ENCODE measurements around the gene MROH2B. TPM values are rescaled to one million over a fixed set of nuclear protein-coding genes. Genes with fewer than 3 reads are reported as not detected.

The MROH2B gene
- total RNA-seq, 2 experiments from 2014 or later = not detected

DNA sequence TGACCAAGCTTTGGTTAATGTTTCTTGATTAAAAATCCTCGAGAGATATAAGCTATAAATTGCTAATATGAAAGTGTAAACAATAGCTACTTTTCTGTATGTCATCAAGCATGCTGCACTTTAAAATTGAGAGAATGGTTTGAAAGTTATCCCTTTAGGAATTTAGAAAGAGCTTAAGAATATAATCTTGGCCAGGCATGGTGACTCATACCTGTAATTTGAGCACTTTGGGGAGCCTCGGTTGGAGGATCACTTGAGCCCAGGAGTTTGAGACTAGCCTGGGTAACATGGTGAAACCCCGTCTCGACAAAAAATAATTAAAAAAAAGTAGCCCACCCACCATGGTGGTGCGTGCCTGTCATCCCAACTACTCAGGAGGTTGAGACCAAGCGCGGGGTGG lies 12.2 kb upstream of the MROH2B start:
- no peak overlapping the region for H3K4me3 ChIP-seq (ENCODE audit: low read length)
- H3K27ac ChIP-seq (ENCODE audit: low read depth in 1 of 2, low read length in 2 of 2) = no peak overlapping the region
- Mint-ChIP-seq H3K27ac (no peak overlapping the region), H3K4me1 (ENCODE audit: low read depth) (no peaks in the 10 kb centered on the region), H3K36me3 (ENCODE audit: low read depth) (no peaks in the 10 kb centered on the region), H3K4me3 (no peak overlapping the region), H3K27me3 (no peaks in the 10 kb centered on the region), H3K9me3 (peaks cover 2% of the 10 kb centered on the region)
- H3K27me3 ChIP-seq (ENCODE audit: control insufficient read depth in 1 of 2, insufficient read depth in 2 of 2, low read length in 2 of 2) = no peaks in the 10 kb centered on the region
- DNase-seq = no peak
- POLR2A ChIA-PET = no interaction called here
- no peak for ATAC-seq (ENCODE audit: poor library complexity)
- CTCF ChIA-PET = no interaction called here
- TF ChIP-seq, protein P1, sequence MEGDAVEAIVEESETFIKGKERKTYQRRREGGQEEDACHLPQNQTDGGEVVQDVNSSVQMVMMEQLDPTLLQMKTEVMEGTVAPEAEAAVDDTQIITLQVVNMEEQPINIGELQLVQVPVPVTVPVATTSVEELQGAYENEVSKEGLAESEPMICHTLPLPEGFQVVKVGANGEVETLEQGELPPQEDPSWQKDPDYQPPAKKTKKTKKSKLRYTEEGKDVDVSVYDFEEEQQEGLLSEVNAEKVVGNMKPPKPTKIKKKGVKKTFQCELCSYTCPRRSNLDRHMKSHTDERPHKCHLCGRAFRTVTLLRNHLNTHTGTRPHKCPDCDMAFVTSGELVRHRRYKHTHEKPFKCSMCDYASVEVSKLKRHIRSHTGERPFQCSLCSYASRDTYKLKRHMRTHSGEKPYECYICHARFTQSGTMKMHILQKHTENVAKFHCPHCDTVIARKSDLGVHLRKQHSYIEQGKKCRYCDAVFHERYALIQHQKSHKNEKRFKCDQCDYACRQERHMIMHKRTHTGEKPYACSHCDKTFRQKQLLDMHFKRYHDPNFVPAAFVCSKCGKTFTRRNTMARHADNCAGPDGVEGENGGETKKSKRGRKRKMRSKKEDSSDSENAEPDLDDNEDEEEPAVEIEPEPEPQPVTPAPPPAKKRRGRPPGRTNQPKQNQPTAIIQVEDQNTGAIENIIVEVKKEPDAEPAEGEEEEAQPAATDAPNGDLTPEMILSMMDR (IDR thresholded peaks at IDR 0.05) = no peak
- H3K36me3 ChIP-seq (ENCODE audit: insufficient read depth, low read length) = no peaks in the 10 kb centered on the region
- no peaks in the 10 kb centered on the region for H3K4me1 ChIP-seq (ENCODE audit: insufficient read depth, low read length)
- intact Hi-C loops (cut with DNase I, micrococcal nuclease) = no loop called here
- H3K9me3 ChIP-seq (ENCODE audit: control insufficient read depth in 1 of 2, insufficient read depth in 1 of 2, low read length in 2 of 2) = peaks cover 0 to 9% of the 10 kb centered on the region in 2 experiments

GRCh38 chr5:41071975-41072374 lies 833 bp upstream of the MROH2B start:
- POLR2A ChIA-PET = no interaction called here
- no peak overlapping the region for H3K27ac Mint-ChIP-seq

GRCh38 chr5:41067714-41068568 lies 3.2 kb downstream of the MROH2B start:
- Mint-ChIP-seq H3K9me3 (peaks cover 3% of the 10 kb centered on the region), H3K4me3 (no peak overlapping the region), H3K4me1 (ENCODE audit: low read depth) (peaks cover 4% of the 10 kb centered on the region), H3K27ac (no peak overlapping the region), H3K36me3 (ENCODE audit: low read depth) (no peaks in the 10 kb centered on the region), H3K27me3 (no peaks in the 10 kb centered on the region)
- Histone ChIP-seq H3K27ac (ENCODE audit: low read depth in 1 of 2, low read length in 2 of 2) (no peak overlapping the region), H3K36me3 (ENCODE audit: insufficient read depth, low read length) (no peaks in the 10 kb centered on the region), H3K4me3 (ENCODE audit: low read length) (no peak overlapping the region), H3K9me3 (ENCODE audit: control insufficient read depth in 1 of 2, insufficient read depth in 1 of 2, low read length in 2 of 2) (no peaks in the 10 kb centered on the region), H3K4me1 (ENCODE audit: insufficient read depth, low read length) (no peaks in the 10 kb centered on the region), H3K27me3 (ENCODE audit: control insufficient read depth in 1 of 2, insufficient read depth in 2 of 2, low read length in 2 of 2) (no peaks in the 10 kb centered on the region)
- TF ChIP-seq, protein P1 (IDR thresholded peaks at IDR 0.05) = no peak
- CTCF ChIA-PET = no interaction called here
- intact Hi-C loops (cut with DNase I, micrococcal nuclease) = no loop called here
- no peak for ATAC-seq (ENCODE audit: poor library complexity)
- DNase-seq = no peak
- POLR2A ChIA-PET = no interaction called here

More at GRCh38 chr5:41071975-41072374, 833 bp upstream of the MROH2B start:
- H3K27ac ChIP-seq (ENCODE audit: low read depth in 1 of 2, low read length in 2 of 2) = no peak overlapping the region
- no peak overlapping the region for H3K4me3 ChIP-seq (ENCODE audit: low read length)
- CTCF ChIA-PET = no interaction called here
- Mint-ChIP-seq H3K4me3 (no peak overlapping the region), H3K4me1 (ENCODE audit: low read depth) (no peaks in the 10 kb centered on the region), H3K27me3 (no peaks in the 10 kb centered on the region), H3K36me3 (ENCODE audit: low read depth) (no peaks in the 10 kb centered on the region), H3K9me3 (peaks cover 5% of the 10 kb centered on the region)
- H3K4me1 ChIP-seq (ENCODE audit: insufficient read depth, low read length) = no peaks in the 10 kb centered on the region
- H3K9me3 ChIP-seq (ENCODE audit: control insufficient read depth in 1 of 2, insufficient read depth in 1 of 2, low read length in 2 of 2) = no peaks in the 10 kb centered on the region
- no peak for ATAC-seq (ENCODE audit: poor library complexity)
- intact Hi-C loops (cut with DNase I, micrococcal nuclease) = no loop called here
- H3K36me3 ChIP-seq (ENCODE audit: insufficient read depth, low read length) = no peaks in the 10 kb centered on the region
- no peak for DNase-seq
- TF ChIP-seq, protein P1 (IDR thresholded peaks at IDR 0.05) = no peak
- no peaks in the 10 kb centered on the region for H3K27me3 ChIP-seq (ENCODE audit: control insufficient read depth in 1 of 2, insufficient read depth in 2 of 2, low read length in 2 of 2)

All from CD4-positive, alpha-beta T cell (primary cell).